ENCODE data around the gene GARIN5B.

The GARIN5B gene

GRCh38 chr19:55387736-55388497, 24.9 kb upstream of the GARIN5B start:
- Histone ChIP-seq H3K4me3 (ENCODE audit: low read depth, low read length) (peak overlapping the region; percentile 84), H2AFZ (ENCODE audit: low read length, unreplicated experiment) (no peak overlapping the region), H3K27me3 (ENCODE audit: insufficient read depth, low read length) (no peaks in the 10 kb centered on the region), H3K36me3 (ENCODE audit: insufficient read depth, low read length) (peaks cover 27% of the 10 kb centered on the region; the same call in 1 of the 2 replicates), H3K27ac (ENCODE audit: low read depth, low read length) (no peak overlapping the region), H3K79me2 (ENCODE audit: control insufficient read depth, insufficient read depth, low read length, unreplicated experiment) (peaks cover 45% of the 10 kb centered on the region), H3K4me1 (ENCODE audit: control insufficient read depth, insufficient read depth, low read length, unreplicated experiment) (peaks cover 14% of the 10 kb centered on the region)

- H3K79me2 ChIP-seq (ENCODE audit: control insufficient read depth, insufficient read depth, low read length, unreplicated experiment): peaks cover 45% of the 10 kb centered on the region
- H3K27ac ChIP-seq (ENCODE audit: low read depth, low read length): peak overlapping the region; percentile 37; the same call in 1 of the 2 replicates
- peak overlapping the region; percentile 84 for H3K4me3 ChIP-seq (ENCODE audit: low read depth, low read length)
- no peak overlapping the region for H2AFZ ChIP-seq (ENCODE audit: low read length, unreplicated experiment)
- no peaks in the 10 kb centered on the region for H3K27me3 ChIP-seq (ENCODE audit: insufficient read depth, low read length)
- H3K36me3 ChIP-seq (ENCODE audit: insufficient read depth, low read length): peaks cover 27% of the 10 kb centered on the region; the same call in 1 of the 2 replicates
- peaks cover 14% of the 10 kb centered on the region for H3K4me1 ChIP-seq (ENCODE audit: control insufficient read depth, insufficient read depth, low read length, unreplicated experiment)
Observed at GRCh38 chr19:55386493-55386971, 23.5 kb upstream of the GARIN5B start.

GRCh38 chr19:55385724-55386492, 22.8 kb upstream of the GARIN5B start, which contains the start of gene RPL28:
Gene RPL28 (plus strand): TSS chr19:55385932. CDS start chr19:55386358, 426 bp downstream.
- H3K4me3 ChIP-seq (ENCODE audit: low read depth, low read length): peak within 1 kb of the TSS; percentile 84
- H3K79me2 ChIP-seq (ENCODE audit: control insufficient read depth, insufficient read depth, low read length, unreplicated experiment): peaks cover 42% of the 10 kb centered on the region
- peak within 1 kb of the TSS; percentile 82 for H3K27ac ChIP-seq (ENCODE audit: low read depth, low read length)
- H2AFZ ChIP-seq (ENCODE audit: low read length, unreplicated experiment): no peak within 1 kb of the TSS
- H3K4me1 ChIP-seq (ENCODE audit: control insufficient read depth, insufficient read depth, low read length, unreplicated experiment): peaks cover 14% of the 10 kb centered on the region
- peaks cover 24% of the 10 kb centered on the region; the same call in 1 of the 2 replicates for H3K36me3 ChIP-seq (ENCODE audit: insufficient read depth, low read length)
- no peaks in the 10 kb centered on the region for H3K27me3 ChIP-seq (ENCODE audit: insufficient read depth, low read length)

- Histone ChIP-seq H3K4me1 (ENCODE audit: control insufficient read depth, insufficient read depth, low read length, unreplicated experiment) (peaks cover 14% of the 10 kb centered on the region), H3K79me2 (ENCODE audit: control insufficient read depth, insufficient read depth, low read length, unreplicated experiment) (peaks cover 42% of the 10 kb centered on the region), H3K27me3 (ENCODE audit: insufficient read depth, low read length) (no peaks in the 10 kb centered on the region), H3K36me3 (ENCODE audit: insufficient read depth, low read length) (peaks cover 19% of the 10 kb centered on the region; the same call in 1 of the 2 replicates), H3K4me3 (ENCODE audit: low read depth, low read length) (peak overlapping the region; percentile 84), H2AFZ (ENCODE audit: low read length, unreplicated experiment) (no peak overlapping the region), H3K27ac (ENCODE audit: low read depth, low read length) (peak overlapping the region; percentile 82)
Observed at GRCh38 chr19:55384920-55385723, 22.1 kb upstream of the GARIN5B start.

- peaks cover 15% of the 10 kb centered on the region; the same call in 1 of the 2 replicates for H3K36me3 ChIP-seq (ENCODE audit: insufficient read depth, low read length)
- H2AFZ ChIP-seq (ENCODE audit: low read length, unreplicated experiment): peak within 1 kb of the TSS; percentile 6
- H3K4me1 ChIP-seq (ENCODE audit: control insufficient read depth, insufficient read depth, low read length, unreplicated experiment): peaks cover 14% of the 10 kb centered on the region
- H3K79me2 ChIP-seq (ENCODE audit: control insufficient read depth, insufficient read depth, low read length, unreplicated experiment): peaks cover 35% of the 10 kb centered on the region
- H3K27ac ChIP-seq (ENCODE audit: low read depth, low read length): peak within 1 kb of the TSS; percentile 82; the same call in 1 of the 2 replicates
- no peaks in the 10 kb centered on the region for H3K27me3 ChIP-seq (ENCODE audit: insufficient read depth, low read length)
- peak within 1 kb of the TSS; percentile 84 for H3K4me3 ChIP-seq (ENCODE audit: low read depth, low read length)
Observed at GRCh38 chr19:55384131-55384919, 21.3 kb upstream of the GARIN5B start, which contains the start of gene TMEM238. Gene TMEM238 (minus strand): TSS chr19:55384292. CDS start chr19:55384259, 33 bp downstream.

- peak overlapping the region; percentile 6 for H2AFZ ChIP-seq (ENCODE audit: low read length, unreplicated experiment)
- no peak overlapping the region for H3K27ac ChIP-seq (ENCODE audit: low read depth, low read length)
- H3K27me3 ChIP-seq (ENCODE audit: insufficient read depth, low read length): no peaks in the 10 kb centered on the region
- peaks cover 27% of the 10 kb centered on the region for H3K79me2 ChIP-seq (ENCODE audit: control insufficient read depth, insufficient read depth, low read length, unreplicated experiment)
- H3K4me3 ChIP-seq (ENCODE audit: low read depth, low read length): peak overlapping the region; percentile 84
- H3K36me3 ChIP-seq (ENCODE audit: insufficient read depth, low read length): peaks cover 13% of the 10 kb centered on the region; the same call in 1 of the 2 replicates
- H3K4me1 ChIP-seq (ENCODE audit: control insufficient read depth, insufficient read depth, low read length, unreplicated experiment): peaks cover 14% of the 10 kb centered on the region
Observed at GRCh38 chr19:55383279-55384130, 20.4 kb upstream of the GARIN5B start.

- Histone ChIP-seq H2AFZ (ENCODE audit: low read length, unreplicated experiment) (no peak overlapping the region), H3K4me1 (ENCODE audit: control insufficient read depth, insufficient read depth, low read length, unreplicated experiment) (peaks cover 5% of the 10 kb centered on the region), H3K36me3 (ENCODE audit: insufficient read depth, low read length) (peaks cover 6% of the 10 kb centered on the region; the same call in 1 of the 2 replicates), H3K4me3 (ENCODE audit: low read depth, low read length) (no peak overlapping the region), H3K27ac (ENCODE audit: low read depth, low read length) (no peak overlapping the region), H3K27me3 (ENCODE audit: insufficient read depth, low read length) (no peaks in the 10 kb centered on the region), H3K79me2 (ENCODE audit: control insufficient read depth, insufficient read depth, low read length, unreplicated experiment) (peaks cover 18% of the 10 kb centered on the region)
Observed at GRCh38 chr19:55382522-55383054, 19.5 kb upstream of the GARIN5B start.

GRCh38 chr19:55382013-55382412, 19.0 kb upstream of the GARIN5B start:
- H3K36me3 ChIP-seq (ENCODE audit: insufficient read depth, low read length): peaks cover 3% of the 10 kb centered on the region; the same call in 1 of the 2 replicates
- H3K4me1 ChIP-seq (ENCODE audit: control insufficient read depth, insufficient read depth, low read length, unreplicated experiment): no peaks in the 10 kb centered on the region
- H3K27me3 ChIP-seq (ENCODE audit: insufficient read depth, low read length): no peaks in the 10 kb centered on the region
- no peak overlapping the region for H2AFZ ChIP-seq (ENCODE audit: low read length, unreplicated experiment)
- peaks cover 12% of the 10 kb centered on the region for H3K79me2 ChIP-seq (ENCODE audit: control insufficient read depth, insufficient read depth, low read length, unreplicated experiment)
- no peak overlapping the region for H3K4me3 ChIP-seq (ENCODE audit: low read depth, low read length)
- H3K27ac ChIP-seq (ENCODE audit: low read depth, low read length): no peak overlapping the region

- Histone ChIP-seq H3K27ac (ENCODE audit: low read depth, low read length) (no peak overlapping the region), H3K4me1 (ENCODE audit: control insufficient read depth, insufficient read depth, low read length, unreplicated experiment) (no peaks in the 10 kb centered on the region), H3K36me3 (ENCODE audit: insufficient read depth, low read length) (no peaks in the 10 kb centered on the region), H3K27me3 (ENCODE audit: insufficient read depth, low read length) (no peaks in the 10 kb centered on the region), H3K79me2 (ENCODE audit: control insufficient read depth, insufficient read depth, low read length, unreplicated experiment) (no peaks in the 10 kb centered on the region), H3K4me3 (ENCODE audit: low read depth, low read length) (no peak overlapping the region), H2AFZ (ENCODE audit: low read length, unreplicated experiment) (no peak overlapping the region)
Observed at GRCh38 chr19:55379174-55379573, 16.1 kb upstream of the GARIN5B start.

Measured in ACC112 (cell line).